ENCODE measurements around the gene MELTF. TPM values are rescaled to one million over a fixed set of nuclear protein-coding genes. Genes with fewer than 3 reads are reported as not detected.

The MELTF gene
- total and polyA plus RNA-seq, 2 donors (not counting 1 experiment from before 2014, with no cell fraction given): 0.13 to 2.9 TPM

- intact Hi-C loops (cut with micrococcal nuclease): loop anchor here (2.0 kb wide), 1 partner anchor 25 kb away; the partner anchor contains the start of gene NCBP2
- DNase-seq (peak; percentile 26), ATAC-seq (ENCODE audit: low read depth) (no peak)
- H2AFZ ChIP-seq (ENCODE audit: insufficient read depth, low read depth, low read length, poor library complexity, severe bottlenecking): peak overlapping the region; percentile 90
- peak overlapping the region; percentile 98 for H3K4me2 ChIP-seq (replicated peaks; ENCODE audit: low read depth, low read length, poor library complexity, severe bottlenecking)
- peak overlapping the region in 4 of 5 experiments; percentile 38 to 71 (median 70) for H3K4me3 ChIP-seq (ENCODE audit: control extremely low read depth in 1 of 5, extremely low read depth in 1 of 5, insufficient read depth in 1 of 5, low read depth in 2 of 5, low read length in 4 of 5)
- no peaks in the 10 kb centered on the region for H4K20me1 ChIP-seq (ENCODE audit: control insufficient read depth, insufficient read depth, low read length, poor library complexity, severe bottlenecking)
- Mint-ChIP-seq H3K4me1 (peaks cover 30% of the 10 kb centered on the region), H3K9me3 (ENCODE audit: insufficient read depth) (no peaks in the 10 kb centered on the region), H3K4me3 (peak overlapping the region; percentile 89), H3K27me3 (peaks cover 5% of the 10 kb centered on the region), H3K27ac (peak overlapping the region; percentile 7)
- H3K27ac ChIP-seq (ENCODE audit: low read length in 2 of 2): no peak overlapping the region
- CTCF ChIA-PET: interaction anchor here (1.1 to 5.4 kb wide), 3 partner anchors 129 to 358 kb away, joined by 5 to 66 read pairs (median 11); no protein-coding TSS in a partner anchor
- H3K79me2 ChIP-seq (ENCODE audit: control insufficient read depth, insufficient read depth, low read length): no peaks in the 10 kb centered on the region
- WGBS (ENCODE audit: insufficient coverage): 74% methylated on average over 28 of the region's 35 CpGs
- POLR2A ChIA-PET: interaction anchor here (0.7 kb wide), 1 partner anchor 28 kb away, joined by 3 read pairs; no protein-coding TSS in a partner anchor
- peak overlapping the region; percentile 66 for H3K9ac ChIP-seq (ENCODE audit: low read length)
- no peaks in the 10 kb centered on the region for H3K9me3 ChIP-seq (ENCODE audit: control extremely low read depth in 1 of 3, control insufficient read depth in 2 of 3, insufficient read depth in 1 of 3, low read length in 2 of 3)
- no peaks in the 10 kb centered on the region for H3K36me3 ChIP-seq (replicated peaks in 1 of 2; ENCODE audit: control extremely low read depth in 1 of 2, control insufficient read depth in 1 of 2, extremely low read depth in 1 of 2, insufficient read depth in 2 of 2, low read length in 1 of 2)
- TF ChIP-seq EZH2 (IDR thresholded peaks at IDR 0.05; ENCODE audit: borderline replicate concordance, insufficient read depth, low read depth, low read length, poor library complexity, severe bottlenecking): no peak
- TF ChIP-seq, protein P1, sequence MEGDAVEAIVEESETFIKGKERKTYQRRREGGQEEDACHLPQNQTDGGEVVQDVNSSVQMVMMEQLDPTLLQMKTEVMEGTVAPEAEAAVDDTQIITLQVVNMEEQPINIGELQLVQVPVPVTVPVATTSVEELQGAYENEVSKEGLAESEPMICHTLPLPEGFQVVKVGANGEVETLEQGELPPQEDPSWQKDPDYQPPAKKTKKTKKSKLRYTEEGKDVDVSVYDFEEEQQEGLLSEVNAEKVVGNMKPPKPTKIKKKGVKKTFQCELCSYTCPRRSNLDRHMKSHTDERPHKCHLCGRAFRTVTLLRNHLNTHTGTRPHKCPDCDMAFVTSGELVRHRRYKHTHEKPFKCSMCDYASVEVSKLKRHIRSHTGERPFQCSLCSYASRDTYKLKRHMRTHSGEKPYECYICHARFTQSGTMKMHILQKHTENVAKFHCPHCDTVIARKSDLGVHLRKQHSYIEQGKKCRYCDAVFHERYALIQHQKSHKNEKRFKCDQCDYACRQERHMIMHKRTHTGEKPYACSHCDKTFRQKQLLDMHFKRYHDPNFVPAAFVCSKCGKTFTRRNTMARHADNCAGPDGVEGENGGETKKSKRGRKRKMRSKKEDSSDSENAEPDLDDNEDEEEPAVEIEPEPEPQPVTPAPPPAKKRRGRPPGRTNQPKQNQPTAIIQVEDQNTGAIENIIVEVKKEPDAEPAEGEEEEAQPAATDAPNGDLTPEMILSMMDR (IDR thresholded peaks at IDR 0.05): no peak
- peaks cover 0 to 4% (median 1%) of the 10 kb centered on the region in 4 experiments for H3K27me3 ChIP-seq (replicated peaks in 1 of 4; ENCODE audit: control extremely low read depth in 1 of 4, control insufficient read depth in 3 of 4, insufficient read depth in 4 of 4, low read length in 3 of 4)
- H3K4me1 ChIP-seq (ENCODE audit: control insufficient read depth in 2 of 2, insufficient read depth in 2 of 2, low read length in 2 of 2): peaks cover 11 to 20% of the 10 kb centered on the region in 2 donors
Measured at GRCh38 chr3:196967412-196968232, 62.0 kb downstream of the MELTF start.
